Measurements from ENCODE around the gene OTUB1. TPM values are rescaled to one million over a fixed set of nuclear protein-coding genes. Genes with fewer than 3 reads are reported as not detected.

Gene OTUB1
- total RNA-seq, 1 experiment from 2014 or later: 87.0 TPM

- no peak overlapping the region for H3K9ac ChIP-seq (ENCODE audit: low read length)
- DNase-seq (ENCODE audit: low read depth, low spot score) (no peak), ATAC-seq (no peak)
- peaks cover 0 to 12% of the 10 kb centered on the region in 2 experiments; a peak in 2 of 4 replicates for H3K4me1 ChIP-seq (ENCODE audit: control insufficient read depth in 1 of 2, insufficient read depth in 2 of 2, low read length in 2 of 2)
- H3K27ac ChIP-seq (ENCODE audit: low read depth, low read length): no peak overlapping the region
- no peaks in the 10 kb centered on the region for H3K27me3 ChIP-seq (ENCODE audit: insufficient read depth, low read length)
- TF ChIP-seq FOSL1 (IDR thresholded peaks at IDR 0.05; ENCODE audit: low read depth): no peak
- TF ChIP-seq EZH2 (IDR thresholded peaks at IDR 0.05): no peak
- no peak for TF ChIP-seq YY1 (IDR thresholded peaks at IDR 0.05; ENCODE audit: extremely low read depth, insufficient replicate concordance, low read depth, low read length)
- no peak for TF ChIP-seq EZH2phosphoT487 (IDR thresholded peaks at IDR 0.05; ENCODE audit: borderline replicate concordance)
- no peak for TF ChIP-seq JUND (IDR thresholded peaks at IDR 0.05)
- RAD21 ChIA-PET (ENCODE audit: low non-redundant PET in 1 of 2, low total read pairs in 2 of 2, uncharacterized antibody in 2 of 2, unreplicated experiment in 2 of 2): no interaction called here
- CTCF ChIA-PET: no interaction called here
- H3K79me2 ChIP-seq (ENCODE audit: insufficient read depth, low read length): no peaks in the 10 kb centered on the region
- intact Hi-C loops (cut with micrococcal nuclease): no loop called here
- no TSS peak for BruUV-seq (replicated peaks)
- POLR2A ChIA-PET: interaction anchor here (0.9 kb wide), 1 partner anchor 18 kb away, joined by 3 read pairs; no protein-coding TSS in a partner anchor
- no peak overlapping the region for H3K4me3 ChIP-seq (replicated peaks in 1 of 2; ENCODE audit: low read depth in 1 of 2, low read length in 2 of 2)
- no peak overlapping the region for H2AFZ ChIP-seq (ENCODE audit: low read depth, low read length, poor library complexity, severe bottlenecking)
- H3K9me2 ChIP-seq (ENCODE audit: insufficient read depth): no peaks in the 10 kb centered on the region
- peak overlapping the region; percentile 6; the same call in 1 of the 2 replicates for H3K4me2 ChIP-seq (ENCODE audit: low read length)
- no peaks in the 10 kb centered on the region for H4K20me1 ChIP-seq (ENCODE audit: insufficient read depth)
- no peaks in the 10 kb centered on the region for H3K9me3 ChIP-seq (ENCODE audit: control insufficient read depth in 1 of 2, insufficient read depth in 1 of 2, low read depth in 1 of 2, low read length in 2 of 2)
- no peaks in the 10 kb centered on the region for H3K36me3 ChIP-seq (ENCODE audit: control insufficient read depth in 1 of 2, insufficient read depth in 2 of 2, low read length in 2 of 2)
Measured at GRCh38 chr11:64025205-64025604, 39.0 kb downstream of the OTUB1 start.

GRCh38 chr11:64026575-64027205 is 40.5 kb downstream of the OTUB1 start:
- Histone ChIP-seq H3K4me3 (replicated peaks in 1 of 2; ENCODE audit: low read depth in 1 of 2, low read length in 2 of 2) (no peak overlapping the region), H3K27me3 (ENCODE audit: insufficient read depth, low read length) (no peaks in the 10 kb centered on the region), H3K9ac (ENCODE audit: low read length) (no peak overlapping the region), H3K4me1 (ENCODE audit: control insufficient read depth in 1 of 2, insufficient read depth in 2 of 2, low read length in 2 of 2) (peaks cover 0 to 12% of the 10 kb centered on the region in 2 experiments; a peak in 2 of 4 replicates), H3K27ac (ENCODE audit: low read depth, low read length) (no peak overlapping the region), H4K20me1 (ENCODE audit: insufficient read depth) (no peaks in the 10 kb centered on the region), H3K4me2 (ENCODE audit: low read length) (no peak overlapping the region), H2AFZ (ENCODE audit: low read depth, low read length, poor library complexity, severe bottlenecking) (no peak overlapping the region), H3K9me2 (ENCODE audit: insufficient read depth) (no peaks in the 10 kb centered on the region), H3K36me3 (ENCODE audit: control insufficient read depth in 1 of 2, insufficient read depth in 2 of 2, low read length in 2 of 2) (no peaks in the 10 kb centered on the region), H3K9me3 (ENCODE audit: control insufficient read depth in 1 of 2, insufficient read depth in 1 of 2, low read depth in 1 of 2, low read length in 2 of 2) (no peaks in the 10 kb centered on the region), H3K79me2 (ENCODE audit: insufficient read depth, low read length) (no peaks in the 10 kb centered on the region)
- RAD21 ChIA-PET (ENCODE audit: low non-redundant PET in 1 of 2, low total read pairs in 2 of 2, uncharacterized antibody in 2 of 2, unreplicated experiment in 2 of 2): no interaction called here
- ATAC-seq (no peak), DNase-seq (ENCODE audit: low read depth, low spot score) (no peak)
- CTCF ChIA-PET: no interaction called here
- POLR2A ChIA-PET: no interaction called here
- no TSS peak for BruUV-seq (replicated peaks)
- intact Hi-C loops (cut with micrococcal nuclease): no loop called here
- TF ChIP-seq MAX (IDR thresholded peaks at IDR 0.05): no peak
- no peak for TF ChIP-seq POLR2A (IDR thresholded peaks at IDR 0.05; ENCODE audit: borderline replicate concordance, extremely low read depth, insufficient read depth, insufficient read length)
- TF ChIP-seq POLR2AphosphoS5 (IDR thresholded peaks at IDR 0.05; ENCODE audit: low read depth, low read length): no peak
- TF ChIP-seq SRF (IDR thresholded peaks at IDR 0.05; ENCODE audit: low read depth): no peak
- TF ChIP-seq, protein P1, sequence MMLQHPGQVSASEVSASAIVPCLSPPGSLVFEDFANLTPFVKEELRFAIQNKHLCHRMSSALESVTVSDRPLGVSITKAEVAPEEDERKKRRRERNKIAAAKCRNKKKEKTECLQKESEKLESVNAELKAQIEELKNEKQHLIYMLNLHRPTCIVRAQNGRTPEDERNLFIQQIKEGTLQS (IDR thresholded peaks at IDR 0.05): no peak
- TF ChIP-seq ZBTB33 (IDR thresholded peaks at IDR 0.05; ENCODE audit: extremely low read depth, insufficient replicate concordance, low read length): no peak
- no peak for TF ChIP-seq SP1 (IDR thresholded peaks at IDR 0.05; ENCODE audit: low read depth)
- TF ChIP-seq, protein P2, sequence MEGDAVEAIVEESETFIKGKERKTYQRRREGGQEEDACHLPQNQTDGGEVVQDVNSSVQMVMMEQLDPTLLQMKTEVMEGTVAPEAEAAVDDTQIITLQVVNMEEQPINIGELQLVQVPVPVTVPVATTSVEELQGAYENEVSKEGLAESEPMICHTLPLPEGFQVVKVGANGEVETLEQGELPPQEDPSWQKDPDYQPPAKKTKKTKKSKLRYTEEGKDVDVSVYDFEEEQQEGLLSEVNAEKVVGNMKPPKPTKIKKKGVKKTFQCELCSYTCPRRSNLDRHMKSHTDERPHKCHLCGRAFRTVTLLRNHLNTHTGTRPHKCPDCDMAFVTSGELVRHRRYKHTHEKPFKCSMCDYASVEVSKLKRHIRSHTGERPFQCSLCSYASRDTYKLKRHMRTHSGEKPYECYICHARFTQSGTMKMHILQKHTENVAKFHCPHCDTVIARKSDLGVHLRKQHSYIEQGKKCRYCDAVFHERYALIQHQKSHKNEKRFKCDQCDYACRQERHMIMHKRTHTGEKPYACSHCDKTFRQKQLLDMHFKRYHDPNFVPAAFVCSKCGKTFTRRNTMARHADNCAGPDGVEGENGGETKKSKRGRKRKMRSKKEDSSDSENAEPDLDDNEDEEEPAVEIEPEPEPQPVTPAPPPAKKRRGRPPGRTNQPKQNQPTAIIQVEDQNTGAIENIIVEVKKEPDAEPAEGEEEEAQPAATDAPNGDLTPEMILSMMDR (IDR thresholded peaks at IDR 0.05 in 2 of 3, conservative IDR thresholded peaks at IDR 0.05 in 1 of 3; ENCODE audit: borderline replicate concordance in 1 of 3, insufficient read depth in 1 of 3, low read depth in 2 of 3, low read length in 2 of 3): no peak
